Measurements from ENCODE around the gene UBE2D4.

- TF ChIP-seq POLR2A (IDR thresholded peaks at IDR 0.05) (no peak), CTCF (IDR thresholded peaks at IDR 0.05) (no peak)
These were observed 17.4 kb downstream of the UBE2D4 start for GRCh38 chr7:43943417-43944187.
